A172 (cell line): ENCODE measurements around the gene TRIM46. TPM values are rescaled to one million over a fixed set of nuclear protein-coding genes. Genes with fewer than 3 reads are reported as not detected.

ENCODE experiments used
- DNase-seq: peaks from one replicate; pipeline ENCODE4 v3.0.0-alpha.2; 2015; ENCODE audit warnings: low spot score
- total RNA-seq: library from RNA; depleted of rRNA; stranded (reverse); fragments of >200 nt; shearing (Covaris generic); gene quantifications from 2 replicates; pipeline ENCODE4 v1.2.3, GENCODE V29; 2014; rRNA removed

The TRIM46 gene
- total RNA-seq = 1.1 and 3.4 TPM in 2 replicates

GRCh38 chr1:155173478-155174323 lies at the start of gene TRIM46:
Gene TRIM46 (plus strand): TSS chr1:155173849. CDS start chr1:155173967, 118 bp downstream.
- peak; percentile 74 for DNase-seq

- peak; percentile 45 for DNase-seq
Observed at GRCh38 chr1:155124503-155125463, 48.9 kb upstream of the TRIM46 start.

DNA sequence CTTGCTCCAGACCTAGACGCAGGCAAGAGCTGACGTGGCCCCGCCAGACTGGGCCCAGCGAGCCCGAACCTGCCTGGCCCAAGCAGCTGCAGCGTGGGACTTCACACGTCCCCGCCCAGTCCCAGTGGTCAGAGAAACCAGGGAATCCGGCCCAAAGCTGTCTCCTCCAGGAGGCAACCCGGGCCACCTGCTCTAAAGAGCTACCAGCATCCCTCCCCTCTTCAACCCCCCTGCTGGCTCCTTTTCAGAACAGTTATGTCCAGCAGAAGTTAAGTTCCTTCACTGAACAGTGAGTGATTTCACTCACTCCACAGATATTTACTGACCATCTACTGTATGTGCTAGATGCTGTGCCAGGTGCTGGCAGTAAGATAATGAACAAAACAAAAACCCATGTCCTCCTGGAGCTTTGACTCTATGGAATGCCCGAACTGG lies 48.1 kb upstream of the TRIM46 start:
- no peak for DNase-seq

- DNase-seq = no peak
Observed at GRCh38 chr1:155125946-155126555, 47.6 kb upstream of the TRIM46 start.

DNA sequence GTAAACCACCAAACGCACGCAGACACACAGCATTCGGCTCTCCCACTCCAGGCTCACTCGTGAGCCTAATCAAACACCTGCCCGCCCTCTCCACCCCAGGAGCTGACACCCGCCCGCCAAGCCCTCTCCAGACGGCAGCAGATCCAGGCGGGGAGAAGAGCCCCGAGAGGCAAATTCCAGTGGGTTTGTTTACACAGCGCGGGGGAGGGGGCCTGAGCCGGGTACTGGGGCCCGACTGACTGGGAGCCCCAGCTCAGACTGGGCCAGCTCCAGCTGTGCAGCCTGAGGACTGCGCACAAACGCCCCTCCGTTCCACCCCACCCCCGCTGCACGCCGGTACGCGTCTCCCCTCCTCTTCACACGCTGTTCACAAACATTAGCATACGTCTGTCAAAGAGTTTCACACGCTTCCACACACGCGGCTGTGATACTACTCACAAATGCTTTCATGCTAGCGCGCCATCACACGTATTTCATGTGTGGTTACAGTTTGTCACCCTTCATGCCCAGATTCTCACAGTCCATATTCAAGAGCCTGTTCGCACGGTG lies 47.0 kb upstream of the TRIM46 start:
- no peak for DNase-seq

DNA sequence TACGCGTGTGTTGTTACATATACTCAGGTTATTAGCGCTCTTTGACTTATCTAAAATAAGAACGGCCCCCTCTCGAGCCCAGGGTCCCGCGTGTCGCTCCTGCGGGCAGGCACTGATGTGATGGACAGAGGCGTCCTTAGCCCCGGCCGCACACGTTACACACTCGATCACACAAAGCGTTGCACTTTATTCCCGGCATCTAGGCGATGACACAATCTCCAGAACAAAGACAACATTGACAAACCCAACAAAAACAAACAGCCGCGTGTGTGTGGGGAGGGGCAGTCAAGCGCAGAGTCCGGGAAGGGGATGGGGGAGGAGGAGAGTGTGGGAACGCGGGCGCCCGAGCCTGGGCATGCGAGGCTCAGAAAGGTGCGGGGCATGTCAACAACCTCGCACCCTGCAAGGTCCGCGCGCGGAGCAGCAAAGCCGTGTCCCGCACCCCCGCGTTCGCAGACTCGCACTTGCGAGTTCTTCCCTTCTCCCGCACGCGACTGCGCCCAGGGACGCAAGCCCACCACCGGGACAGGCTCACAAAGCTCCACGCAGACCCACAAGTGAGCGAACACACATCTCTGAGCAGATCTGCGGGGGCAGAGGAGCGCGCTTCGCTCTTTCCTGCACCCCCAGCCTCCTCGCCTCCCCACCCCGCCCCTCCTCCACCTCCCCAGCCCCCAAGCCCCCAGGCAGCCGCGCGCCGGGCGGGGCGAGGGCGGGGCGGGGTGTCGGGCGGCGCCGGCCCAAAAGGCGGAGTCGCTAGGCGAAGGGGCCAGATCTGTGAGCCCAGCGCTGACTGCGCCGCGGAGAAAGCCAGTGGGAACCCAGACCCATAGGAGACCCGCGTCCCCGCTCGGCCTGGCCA lies 46.3 kb upstream of the TRIM46 start, which contains the start of gene EFNA1:
Gene EFNA1 (plus strand): TSS at position 772 of the 862 bp plus-strand sequence. CDS start 102 bp downstream, outside the sequence.
- peak; percentile 45 for DNase-seq

- DNase-seq = no peak
Observed at GRCh38 chr1:155127967-155128754, 45.5 kb upstream of the TRIM46 start.

- peak; percentile 65 for DNase-seq
Observed at GRCh38 chr1:155128755-155129473, 44.7 kb upstream of the TRIM46 start.

GRCh38 chr1:155130272-155131006 lies 43.2 kb upstream of the TRIM46 start:
- no peak for DNase-seq

- no peak for DNase-seq
Observed at GRCh38 chr1:155131285-155131684, 42.4 kb upstream of the TRIM46 start.

DNA sequence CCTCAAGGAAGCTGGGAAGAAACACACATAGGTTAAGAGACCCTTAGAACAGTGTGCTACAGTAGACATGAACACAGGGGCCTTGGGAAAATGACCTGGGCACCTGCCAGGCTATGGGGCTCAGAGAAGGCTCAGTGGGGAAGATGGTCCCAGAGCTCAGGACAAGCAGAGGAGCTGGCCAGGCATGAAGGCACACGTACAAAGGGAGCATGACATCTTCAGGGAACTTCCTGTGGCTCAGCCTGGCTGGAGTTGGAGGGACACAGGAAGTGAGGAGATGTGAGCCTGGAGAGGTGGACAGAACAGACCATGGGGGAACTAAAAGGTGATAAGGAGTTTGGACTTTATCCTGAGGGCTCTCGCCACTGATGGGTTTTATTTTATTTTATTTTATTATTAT lies 41.8 kb upstream of the TRIM46 start:
- no peak for DNase-seq

- DNase-seq = no peak
Observed at GRCh38 chr1:155133799-155134281, 39.8 kb upstream of the TRIM46 start.

- no peak for DNase-seq
Observed at GRCh38 chr1:155134322-155134721, 39.3 kb upstream of the TRIM46 start.

GRCh38 chr1:155134880-155135414 lies 38.7 kb upstream of the TRIM46 start:
- DNase-seq = peak; percentile 99

- peak; percentile 89 for DNase-seq
Observed at GRCh38 chr1:155135415-155136028, 38.1 kb upstream of the TRIM46 start, which contains the start of gene SLC50A1. Gene SLC50A1 (plus strand): TSS chr1:155135852. CDS start chr1:155135912, 60 bp downstream.

DNA sequence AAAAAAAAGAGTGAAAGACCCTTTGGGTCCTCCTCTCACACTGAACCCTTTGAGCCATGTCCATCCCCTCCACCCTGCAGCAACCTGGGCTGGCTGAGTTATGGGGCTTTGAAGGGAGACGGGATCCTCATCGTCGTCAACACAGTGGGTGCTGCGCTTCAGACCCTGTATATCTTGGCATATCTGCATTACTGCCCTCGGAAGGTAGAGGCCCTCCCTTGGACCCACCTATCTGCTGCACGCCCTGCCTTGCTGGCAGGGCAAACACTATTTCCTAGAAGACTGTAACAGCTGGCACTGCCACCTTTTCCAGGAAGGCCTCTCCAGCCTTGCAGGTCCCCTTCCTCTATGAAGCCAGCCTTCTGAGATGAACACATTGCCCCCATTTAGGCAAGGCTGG lies 36.9 kb upstream of the TRIM46 start:
- no peak for DNase-seq
